Type B pancreatic cell (in vitro differentiated cells): ENCODE measurements around the gene KREMEN1. TPM values are rescaled to one million over a fixed set of nuclear protein-coding genes. Genes with fewer than 3 reads are reported as not detected.

Experiments used
- DNase-seq: peaks from one replicate; pipeline ENCODE4 v3.0.0; 2021; ENCODE audit warnings: mixed read lengths; ENCODE audit not compliant: unreplicated experiment; ENCODE audit errors: extremely low spot score
- H3K27ac Mint-ChIP-seq: 2 replicates; pipeline ENCODE4 v1.8.0; 2021; ENCODE audit warnings: mild to moderate bottlenecking, mixed read lengths
- H3K27me3 Mint-ChIP-seq: 2 replicates; pipeline ENCODE4 v1.8.0; 2021; ENCODE audit warnings: mixed read lengths
- H3K36me3 Mint-ChIP-seq: 2 replicates; pipeline ENCODE4 v1.8.0; 2021; ENCODE audit warnings: mixed read lengths
- H3K4me1 Mint-ChIP-seq: one replicate; pipeline ENCODE4 v1.8.0; 2021; ENCODE audit warnings: mixed read lengths; ENCODE audit not compliant: unreplicated experiment
- H3K4me3 Mint-ChIP-seq: 2 replicates; pipeline ENCODE4 v1.8.0; 2021; ENCODE audit warnings: mild to moderate bottlenecking, mixed read lengths
- H3K9me3 Mint-ChIP-seq: 2 replicates; pipeline ENCODE4 v1.8.0; 2021; ENCODE audit warnings: mixed read lengths
- CTCF ChIP-seq: fragments of 200-600 bp; sonication (generic); conservative IDR thresholded peaks from 2 replicates; pipeline ENCODE4 v1.5.0; 2021; ENCODE audit warnings: antibody characterized with exemption, mild to moderate bottlenecking
- total RNA-seq: library from RNA; stranded (reverse); gene quantifications from 2 replicates; pipeline ENCODE4 v1.2.1, GENCODE V29; 2021; ENCODE audit warnings: low replicate concordance

The KREMEN1 gene
- total RNA-seq, 1 donor from 2014 or later: 26.2 TPM

GRCh38 chr22:29043906-29044575 lies 28.8 kb upstream of the KREMEN1 start:
- H3K4me3 Mint-ChIP-seq: no peak overlapping the region
- peaks cover 19% of the 10 kb centered on the region for H3K4me1 Mint-ChIP-seq
- no peak for TF ChIP-seq CTCF
- H3K9me3 Mint-ChIP-seq: no peaks in the 10 kb centered on the region
- no peaks in the 10 kb centered on the region for H3K27me3 Mint-ChIP-seq
- peaks cover 11% of the 10 kb centered on the region for H3K36me3 Mint-ChIP-seq
- no peak overlapping the region for H3K27ac Mint-ChIP-seq
- DNase-seq: no peak

DNA sequence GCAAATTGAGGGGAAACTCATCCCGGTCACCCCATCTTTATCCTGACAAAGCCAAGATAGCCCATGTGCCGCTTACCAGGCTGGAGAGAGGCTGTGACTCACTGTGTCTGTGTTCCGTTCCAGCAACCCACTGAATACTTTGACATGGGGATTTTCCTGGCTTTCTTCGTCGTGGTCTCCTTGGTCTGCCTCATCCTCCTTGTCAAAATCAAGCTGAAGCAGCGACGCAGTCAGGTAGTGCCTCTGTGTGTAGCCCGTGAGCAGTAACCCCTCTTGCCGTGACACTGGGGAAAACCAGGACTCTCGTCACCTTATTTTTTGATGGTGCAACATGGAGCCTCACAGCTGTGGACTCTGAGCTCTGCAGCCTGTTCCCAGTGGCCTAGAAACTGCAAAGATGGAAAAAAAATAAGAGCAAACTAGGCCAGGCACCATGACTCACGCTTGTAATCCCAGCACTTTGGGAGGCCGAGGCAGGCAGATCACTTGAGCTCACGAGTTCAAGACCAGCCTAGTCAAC lies 28.1 kb upstream of the KREMEN1 start:
- no peaks in the 10 kb centered on the region for H3K9me3 Mint-ChIP-seq
- no peaks in the 10 kb centered on the region for H3K27me3 Mint-ChIP-seq
- H3K4me3 Mint-ChIP-seq: no peak overlapping the region
- H3K36me3 Mint-ChIP-seq: peaks cover 11% of the 10 kb centered on the region
- TF ChIP-seq CTCF: no peak
- H3K27ac Mint-ChIP-seq: no peak overlapping the region
- DNase-seq: no peak
- peaks cover 14% of the 10 kb centered on the region for H3K4me1 Mint-ChIP-seq

DNA sequence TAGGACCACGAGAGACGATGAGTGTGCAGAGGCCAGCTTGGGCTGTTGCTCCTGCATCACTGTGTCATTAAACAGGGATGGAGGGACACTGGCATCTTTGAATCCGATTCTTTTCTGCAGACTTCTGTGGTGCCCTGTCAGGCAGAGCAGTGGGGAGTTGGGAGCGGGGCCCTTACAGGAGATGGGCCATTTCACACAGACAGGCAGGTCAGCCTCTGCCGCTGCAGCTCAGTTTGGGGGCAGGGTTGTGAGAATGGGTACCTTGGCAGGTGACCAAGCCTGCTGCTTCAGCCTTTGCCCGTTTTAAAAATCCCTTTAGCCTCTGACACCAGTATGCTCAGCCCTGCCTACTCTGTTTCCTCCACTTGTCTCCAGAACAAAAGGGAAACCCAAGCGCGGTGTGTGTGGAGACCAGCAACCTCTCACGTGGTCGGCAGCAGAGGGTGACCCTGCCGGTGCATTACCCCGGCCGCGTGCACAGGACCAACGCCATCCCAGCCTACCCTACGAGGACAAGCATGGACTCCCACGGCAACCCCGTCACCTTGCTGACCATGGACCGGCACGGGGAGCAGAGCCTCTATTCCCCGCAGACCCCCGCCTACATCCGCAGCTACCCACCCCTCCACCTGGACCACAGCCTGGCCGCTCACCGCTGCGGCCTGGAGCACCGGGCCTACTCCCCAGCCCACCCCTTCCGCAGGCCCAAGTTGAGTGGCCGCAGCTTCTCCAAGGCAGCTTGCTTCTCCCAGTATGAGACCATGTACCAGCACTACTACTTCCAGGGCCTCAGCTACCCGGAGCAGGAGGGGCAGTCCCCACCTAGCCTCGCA lies 23.8 kb upstream of the KREMEN1 start:
- Mint-ChIP-seq H3K9me3 (no peaks in the 10 kb centered on the region), H3K4me3 (no peak overlapping the region), H3K36me3 (peaks cover 17% of the 10 kb centered on the region), H3K27ac (no peak overlapping the region), H3K27me3 (no peaks in the 10 kb centered on the region), H3K4me1 (no peaks in the 10 kb centered on the region)
- DNase-seq: no peak
- TF ChIP-seq CTCF: no peak

DNA sequence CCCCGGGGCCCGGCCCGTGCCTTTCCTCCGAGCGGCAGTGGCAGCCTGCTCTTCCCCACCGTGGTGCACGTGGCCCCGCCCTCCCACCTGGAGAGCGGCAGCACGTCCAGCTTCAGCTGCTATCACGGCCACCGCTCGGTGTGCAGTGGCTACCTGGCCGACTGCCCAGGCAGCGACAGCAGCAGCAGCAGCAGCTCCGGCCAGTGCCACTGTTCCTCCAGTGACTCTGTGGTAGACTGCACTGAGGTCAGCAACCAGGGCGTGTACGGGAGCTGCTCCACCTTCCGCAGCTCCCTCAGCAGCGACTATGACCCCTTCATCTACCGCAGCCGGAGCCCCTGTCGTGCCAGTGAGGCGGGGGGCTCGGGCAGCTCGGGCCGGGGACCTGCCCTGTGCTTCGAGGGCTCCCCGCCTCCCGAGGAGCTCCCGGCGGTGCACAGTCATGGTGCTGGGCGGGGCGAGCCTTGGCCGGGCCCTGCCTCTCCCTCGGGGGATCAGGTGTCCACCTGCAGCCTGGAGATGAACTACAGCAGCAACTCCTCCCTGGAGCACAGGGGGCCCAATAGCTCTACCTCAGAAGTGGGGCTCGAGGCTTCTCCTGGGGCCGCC lies 23.1 kb upstream of the KREMEN1 start:
- peaks cover 17% of the 10 kb centered on the region for H3K36me3 Mint-ChIP-seq
- no peaks in the 10 kb centered on the region for H3K27me3 Mint-ChIP-seq
- no peak overlapping the region for H3K27ac Mint-ChIP-seq
- no peak overlapping the region for H3K4me3 Mint-ChIP-seq
- DNase-seq: no peak
- no peak for TF ChIP-seq CTCF
- H3K9me3 Mint-ChIP-seq: no peaks in the 10 kb centered on the region
- H3K4me1 Mint-ChIP-seq: peaks cover 2% of the 10 kb centered on the region

DNA sequence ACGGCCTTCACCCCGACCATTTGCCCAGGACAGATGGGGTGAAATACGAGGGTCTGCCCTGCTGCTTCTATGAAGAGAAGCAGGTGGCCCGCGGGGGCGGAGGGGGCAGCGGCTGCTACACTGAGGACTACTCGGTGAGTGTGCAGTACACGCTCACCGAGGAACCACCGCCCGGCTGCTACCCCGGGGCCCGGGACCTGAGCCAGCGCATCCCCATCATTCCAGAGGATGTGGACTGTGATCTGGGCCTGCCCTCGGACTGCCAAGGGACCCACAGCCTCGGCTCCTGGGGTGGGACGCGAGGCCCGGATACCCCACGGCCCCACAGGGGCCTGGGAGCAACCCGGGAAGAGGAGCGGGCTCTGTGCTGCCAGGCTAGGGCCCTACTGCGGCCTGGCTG lies 22.4 kb upstream of the KREMEN1 start:
- Mint-ChIP-seq H3K4me1 (peaks cover 9% of the 10 kb centered on the region), H3K9me3 (no peaks in the 10 kb centered on the region), H3K36me3 (peaks cover 17% of the 10 kb centered on the region), H3K4me3 (no peak overlapping the region), H3K27ac (no peak overlapping the region), H3K27me3 (no peaks in the 10 kb centered on the region)
- no peak for TF ChIP-seq CTCF
- no peak for DNase-seq
